Measurements from ENCODE around the gene SOX6. TPM values are rescaled to one million over a fixed set of nuclear protein-coding genes. Genes with fewer than 3 reads are reported as not detected.

SOX6 gene
- total and polyA plus RNA-seq, 2 of the 13 experiments (the other 11 are each of a cell fraction or from before 2014, with no cell fraction given), result 2.6 to 11.2 TPM

- H3K27ac ChIP-seq (ENCODE audit: extremely low read length, insufficient read depth, low read length), result no peak overlapping the region
- H3K4me3 ChIP-seq (replicated peaks in 1 of 3; ENCODE audit: insufficient read depth in 1 of 3, low read depth in 2 of 3, low read length in 3 of 3), result no peak overlapping the region
- H4K20me1 ChIP-seq (ENCODE audit: insufficient read depth, low read length), result no peaks in the 10 kb centered on the region
- H3K9ac ChIP-seq (ENCODE audit: insufficient read depth, low read depth, low read length), result no peak overlapping the region
- no peaks in the 10 kb centered on the region for H3K36me3 ChIP-seq (replicated peaks in 1 of 2; ENCODE audit: control insufficient read depth in 1 of 2, insufficient read depth in 2 of 2, low read length in 2 of 2)
- ATAC-seq, result no peak
- H2AFZ ChIP-seq (ENCODE audit: low read length), result no peak overlapping the region
- 0 out of 2 replicates have a peak, but pooled peaks cover 24% of the 10 kb centered on the region for H3K4me1 ChIP-seq (ENCODE audit: insufficient read depth, low read length)
- H3K27me3 ChIP-seq (ENCODE audit: control insufficient read depth in 1 of 2, insufficient read depth in 2 of 2, low read length in 2 of 2), result no peaks in the 10 kb centered on the region
- intact Hi-C loops (cut with micrococcal nuclease; ENCODE audit: unreplicated experiment) (no loop called here), in situ Hi-C loops (cut with HindIII; ENCODE audit: extremely low pct_ligation_motif_present, low pct_unique_long_range_greater_than_20kb) (no loop called here)
- no peak for FAIRE-seq
- no peaks in the 10 kb centered on the region for H3K79me2 ChIP-seq (ENCODE audit: insufficient read depth, low read length)
- WGBS (ENCODE audit: low lambda C conversion rate), result 28% methylated on average over 2 of the region's 2 CpGs
- ChIA-PET CTCF (ENCODE audit: low intra/inter-chr PET ratio, low total read pairs) (no interaction called here), POLR2A (no interaction called here)
- H3K4me2 ChIP-seq (ENCODE audit: low read depth, low read length), result no peak overlapping the region
- TF ChIP-seq SNAPC4 (CRISPR knock-in tag; IDR thresholded peaks at IDR 0.05), result no peak
- no peak for TF ChIP-seq HOMEZ (CRISPR knock-in tag; IDR thresholded peaks at IDR 0.05; ENCODE audit: low read depth)
- no peak for TF ChIP-seq ATF4 (CRISPR knock-in tag; IDR thresholded peaks at IDR 0.05)
- no peak for TF ChIP-seq KLF12 (CRISPR knock-in tag; IDR thresholded peaks at IDR 0.05; ENCODE audit: borderline replicate concordance)
- TF ChIP-seq ZNF609 (CRISPR knock-in tag; IDR thresholded peaks at IDR 0.05; ENCODE audit: borderline replicate concordance), result no peak
- no peaks in the 10 kb centered on the region for H3K9me3 ChIP-seq (ENCODE audit: low read length)
- DNase-seq (ENCODE audit: low spot score), result no peak
- BruUV-seq (replicated peaks), result no TSS peak
These were observed 388.4 kb downstream of the SOX6 start for GRCh38 chr11:15967966-15968365.
